GM18867 (cell line): ENCODE data around the gene HDAC10.
"Not testable (repeated sequence)": the region's sequence is repeated elsewhere in the genome, so short reads cannot be mapped to it uniquely, and the experiment has no call there.

Experiments
- ATAC-seq: cut with Tn5 transposase; IDR thresholded peaks from one replicate; pipeline ENCODE4 v1.9.1; 2021; ENCODE audit warnings: mild to moderate bottlenecking, moderate library complexity; ENCODE audit not compliant: unreplicated experiment

The HDAC10 gene

GRCh38 chr22:50218996-50219727, 31.9 kb downstream of the HDAC10 start:
- no peak for ATAC-seq

GRCh38 chr22:50218153-50218995, 32.7 kb downstream of the HDAC10 start:
- ATAC-seq: no peak

DNA sequence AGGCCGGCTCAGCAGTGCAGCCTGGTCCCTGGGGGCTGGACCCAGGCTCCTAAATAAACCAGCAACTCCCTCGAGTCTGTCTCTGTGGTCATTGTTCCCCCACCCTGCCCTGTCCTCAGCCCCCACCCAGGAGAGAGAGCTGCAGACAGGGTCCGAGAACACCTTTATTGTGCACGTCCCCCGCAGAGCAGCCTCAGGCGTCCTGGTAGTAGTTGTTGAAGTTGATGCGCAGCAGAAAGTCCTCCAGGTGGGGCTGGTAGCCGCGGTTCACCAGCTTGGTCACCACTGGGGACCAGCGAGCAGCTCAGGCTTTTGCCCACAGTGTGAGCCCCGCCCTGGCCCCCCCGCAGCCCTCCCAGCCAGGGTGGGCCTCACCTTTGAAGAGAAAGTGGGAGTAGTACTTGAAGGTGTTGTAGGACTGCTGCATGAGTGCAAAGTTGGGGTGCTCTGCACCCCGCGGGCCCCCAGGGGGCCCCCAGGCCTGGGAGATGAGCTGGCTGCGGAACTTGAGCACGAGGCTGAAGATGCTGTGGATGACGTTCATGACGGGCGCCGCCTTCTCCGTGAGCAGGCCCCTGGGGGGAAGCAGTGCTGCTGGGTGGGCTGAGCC, 33.4 kb downstream of the HDAC10 start:
- ATAC-seq: no peak

DNA sequence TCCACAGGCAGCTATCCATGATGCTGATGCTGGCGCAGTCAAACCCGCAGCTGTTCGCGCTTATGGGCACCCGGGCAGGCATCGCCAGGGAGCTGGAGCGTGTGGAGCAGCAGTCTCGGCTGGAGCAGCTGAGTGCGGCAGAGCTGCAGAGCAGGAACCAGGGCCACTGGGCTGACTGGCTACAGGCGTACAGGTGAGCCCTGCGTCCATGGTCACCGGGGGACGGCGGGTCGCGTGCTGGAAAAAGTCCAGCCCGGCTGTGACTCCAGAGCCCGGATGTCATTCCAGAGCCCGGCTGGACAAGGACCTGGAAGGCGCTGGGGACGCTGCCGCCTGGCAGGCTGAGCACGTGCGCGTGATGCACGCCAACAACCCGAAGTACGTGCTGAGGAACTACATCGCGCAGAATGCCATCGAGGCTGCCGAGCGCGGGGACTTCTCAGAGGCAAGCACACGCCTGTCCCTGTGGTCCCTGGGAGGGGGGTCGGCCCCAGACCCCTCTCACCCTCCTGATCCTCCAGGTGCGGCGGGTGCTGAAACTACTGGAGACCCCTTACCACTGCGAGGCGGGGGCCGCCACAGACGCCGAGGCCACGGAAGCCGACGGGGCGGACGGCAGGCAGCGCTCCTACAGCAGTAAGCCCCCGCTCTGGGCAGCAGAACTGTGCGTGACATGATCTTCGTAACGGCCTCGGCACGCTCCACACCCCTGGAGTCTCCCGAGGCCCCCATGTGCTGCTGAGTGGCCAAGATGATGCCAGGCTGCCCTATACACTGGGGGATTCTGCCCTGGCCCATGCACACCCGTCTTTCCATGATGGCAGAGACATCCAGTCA, 34.2 kb downstream of the HDAC10 start:
- ATAC-seq: no peak

DNA sequence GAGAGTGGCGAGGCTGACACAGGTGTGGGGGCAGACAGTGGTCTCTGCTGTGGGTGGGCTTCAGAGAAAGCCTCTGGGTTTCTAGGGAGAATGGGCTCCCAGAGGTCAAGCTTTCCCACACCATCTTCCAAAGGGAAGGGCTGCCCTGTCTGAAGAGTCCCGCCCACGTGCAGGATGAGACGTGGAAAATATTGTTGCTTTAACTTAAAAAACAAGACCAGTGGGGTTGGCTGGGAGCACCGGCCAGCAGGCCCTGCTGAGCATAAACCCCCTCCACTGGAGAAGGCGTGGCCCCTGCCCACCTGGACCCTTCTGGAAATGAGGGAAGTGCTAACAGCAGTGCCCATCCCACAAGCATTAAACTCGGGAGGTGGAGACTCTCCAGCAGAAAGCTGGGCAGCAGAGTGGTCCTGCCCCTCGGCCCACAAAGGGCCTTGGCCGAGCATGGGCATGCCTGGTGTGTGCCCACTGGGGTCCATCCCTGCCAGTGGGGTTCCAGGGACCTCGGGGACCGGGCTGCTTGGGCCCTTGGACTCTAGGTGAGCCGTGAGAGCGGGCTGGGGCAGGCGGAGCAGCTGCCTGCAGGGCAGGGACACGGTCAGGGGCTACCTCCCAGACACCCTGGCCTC, 34.9 kb downstream of the HDAC10 start:
- ATAC-seq: no peak

- ATAC-seq: no peak
Measured at GRCh38 chr22:50215297-50216054, 35.6 kb downstream of the HDAC10 start.

DNA sequence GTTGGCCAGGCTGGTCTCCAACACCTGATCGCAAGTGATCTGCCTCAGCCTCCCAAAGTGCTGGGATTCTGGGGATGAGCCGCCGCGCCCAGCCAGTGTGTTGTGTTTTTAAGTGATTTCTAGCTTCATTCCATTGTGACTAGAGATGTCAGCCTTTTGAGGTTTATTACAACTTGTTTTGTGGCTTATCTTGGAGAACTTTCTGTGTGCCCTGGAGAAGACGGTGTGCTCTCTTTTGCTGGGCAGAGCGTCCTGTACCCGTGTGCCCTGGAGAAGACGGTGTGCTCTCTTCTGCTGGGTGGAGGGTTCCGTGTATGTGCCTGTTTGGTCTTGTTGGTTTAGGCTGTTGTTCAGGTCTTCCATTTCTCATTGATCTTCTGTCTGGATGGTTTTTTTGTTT, 37.8 kb downstream of the HDAC10 start:
- ATAC-seq: no peak

DNA sequence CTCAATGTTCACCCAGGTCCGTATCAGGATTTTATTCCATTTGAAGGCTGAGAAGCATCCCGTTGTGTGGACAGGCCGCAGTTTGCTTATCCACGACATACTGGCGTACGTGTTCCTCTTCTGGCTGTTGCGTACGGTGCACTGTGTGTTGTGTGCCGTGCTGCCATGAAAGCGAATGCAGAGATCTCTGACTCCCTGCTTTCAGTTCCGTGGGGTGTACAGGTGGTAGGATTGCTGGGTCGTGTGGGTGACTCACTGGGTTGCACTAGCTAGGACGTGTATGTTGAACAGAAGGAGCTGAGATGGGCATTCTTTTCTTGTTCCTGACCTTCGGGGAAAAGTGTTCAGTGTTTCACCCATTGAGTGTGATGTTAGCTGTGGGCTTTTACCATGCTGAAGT, 39.9 kb downstream of the HDAC10 start:
- ATAC-seq: no peak

GRCh38 chr22:50210378-50211139, 40.5 kb downstream of the HDAC10 start:
- ATAC-seq: no peak

GRCh38 chr22:50209893-50210292, 41.2 kb downstream of the HDAC10 start:
- ATAC-seq: no peak

DNA sequence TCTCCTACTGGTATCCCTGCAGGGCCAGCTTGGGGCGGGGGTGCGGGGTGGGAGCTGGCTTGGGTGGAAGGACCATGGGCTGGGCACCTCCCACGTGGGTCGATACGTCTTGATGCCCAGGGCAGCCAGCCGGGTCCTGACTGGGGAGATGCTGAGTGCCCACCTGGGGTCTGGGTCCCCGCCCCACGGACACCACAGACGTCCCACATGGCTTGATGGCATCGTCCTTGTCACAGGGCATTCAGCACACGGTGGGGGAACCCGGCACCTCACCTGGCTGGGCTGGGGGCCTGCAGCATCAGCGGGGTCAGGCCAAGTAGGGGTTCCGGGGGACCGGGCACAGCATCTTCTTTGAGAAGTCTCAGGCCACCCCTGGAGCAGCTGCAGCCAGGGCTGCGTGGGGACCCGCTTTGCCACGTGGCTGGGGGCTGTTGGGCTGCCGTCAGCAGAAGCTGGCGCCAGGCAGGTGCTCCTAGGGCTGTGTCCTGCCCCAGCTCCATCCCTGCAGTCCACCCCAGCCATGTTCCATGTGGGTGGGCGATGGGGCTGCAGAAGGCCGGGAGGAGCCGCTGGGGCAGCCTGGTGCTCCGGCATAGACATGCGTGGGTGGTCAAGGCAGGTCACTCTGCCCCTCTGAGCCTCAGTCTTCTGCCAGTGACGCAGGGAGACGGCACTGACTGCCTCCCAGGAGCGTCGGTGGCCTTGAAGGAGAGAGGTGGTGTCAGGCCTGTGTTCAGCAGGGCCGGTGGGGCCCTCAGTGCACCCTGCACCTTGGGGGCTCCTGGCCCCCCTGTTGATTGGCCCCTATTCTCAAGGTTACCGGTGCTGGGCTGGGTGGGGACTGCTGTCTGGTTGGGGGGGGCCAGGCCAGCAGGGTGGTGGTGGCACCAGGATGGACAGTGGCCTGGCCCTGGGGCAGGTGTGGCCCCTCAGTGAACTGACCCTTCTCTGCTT, 41.8 kb downstream of the HDAC10 start:
- ATAC-seq: no peak

GRCh38 chr22:50208430-50208938, 42.6 kb downstream of the HDAC10 start:
- ATAC-seq: no peak

DNA sequence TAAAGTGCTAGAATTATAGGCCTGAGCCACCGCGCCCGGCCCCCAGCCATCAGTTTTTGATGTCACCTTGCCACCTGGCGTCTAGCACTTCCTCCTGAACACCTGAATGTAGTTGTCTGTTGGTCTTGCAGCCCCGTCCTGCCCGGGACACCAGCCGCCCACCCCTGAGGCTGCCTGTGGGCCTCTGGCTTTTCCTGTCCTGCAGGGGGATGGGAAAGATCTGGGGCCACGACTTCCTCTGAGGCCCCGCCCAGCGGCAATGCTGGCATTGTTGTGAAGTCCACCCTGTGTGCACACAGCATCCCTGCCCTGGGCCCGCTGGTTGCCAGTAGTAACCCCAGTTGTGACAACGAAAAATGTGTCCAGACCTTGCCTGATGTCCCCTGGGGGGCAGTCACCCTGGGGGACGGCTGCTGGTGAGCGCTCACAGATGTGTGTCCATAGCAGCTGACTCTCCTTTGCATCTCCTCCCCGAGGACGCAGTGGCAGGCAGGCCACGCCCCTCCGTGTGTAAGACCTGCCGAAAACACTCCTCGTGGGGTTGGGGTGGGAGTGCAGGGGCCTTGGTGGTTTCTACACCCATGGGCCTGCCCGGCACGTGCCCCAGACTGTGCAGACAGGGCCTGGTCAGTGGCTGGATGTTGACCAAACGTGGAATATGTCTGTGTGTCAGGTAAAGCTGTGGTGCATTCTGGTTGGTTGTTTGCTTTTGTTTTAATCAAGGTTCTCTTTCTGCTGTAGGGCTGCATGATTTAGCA, 43.5 kb downstream of the HDAC10 start:
- no peak for ATAC-seq

DNA sequence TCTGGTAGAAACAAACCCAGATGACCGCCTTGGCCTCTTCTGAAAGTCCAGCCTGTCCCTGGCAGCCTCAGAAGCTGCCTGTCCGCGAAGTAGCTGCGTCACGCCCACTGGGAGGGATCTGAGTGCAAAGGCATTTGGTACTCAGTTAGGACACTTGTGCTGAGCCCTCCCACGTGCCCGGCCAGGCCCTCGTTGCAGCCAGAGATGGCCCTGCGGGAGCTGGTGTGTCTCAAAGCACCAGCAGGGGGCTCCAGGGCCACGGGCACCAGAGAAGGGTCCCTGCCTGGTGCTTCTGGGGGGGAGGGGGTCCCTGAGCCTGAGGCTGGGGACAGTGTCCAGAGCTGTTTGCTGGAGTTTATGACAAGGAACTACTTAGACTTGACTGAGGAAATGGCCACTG, 44.5 kb downstream of the HDAC10 start:
- ATAC-seq: no peak

- no peak for ATAC-seq
Measured at GRCh38 chr22:50205781-50206569, 45.1 kb downstream of the HDAC10 start.

- ATAC-seq: not testable (repeated sequence)
Measured at GRCh38 chr22:50204998-50205397, 46.1 kb downstream of the HDAC10 start.
